ENCODE measurements around the gene VWA5B1.
"Not testable (repeated sequence)": the region's sequence is repeated elsewhere in the genome, so short reads cannot be mapped to it uniquely, and the experiment has no call there.

The VWA5B1 gene

DNA sequence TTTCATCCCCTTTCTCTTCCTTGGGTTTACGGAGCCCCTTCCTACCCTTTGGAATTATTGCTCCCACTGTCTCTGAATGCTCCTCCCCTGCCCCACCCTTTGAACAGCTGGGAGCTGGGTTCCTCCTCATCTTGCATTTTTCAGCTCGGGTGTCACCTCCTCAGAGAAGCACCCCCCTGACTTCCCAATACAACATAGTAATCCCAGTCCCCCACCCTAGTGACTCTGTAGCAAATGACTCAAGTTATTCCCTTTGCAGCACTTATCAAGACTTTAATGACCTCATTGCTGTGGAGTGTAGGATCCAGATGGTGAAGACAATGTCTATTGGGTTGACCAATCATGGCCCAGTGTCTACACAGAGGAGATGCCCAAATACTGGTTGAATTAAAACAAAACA lies 8.9 kb upstream of the VWA5B1 start:
- DNase-seq, result no peak

DNA sequence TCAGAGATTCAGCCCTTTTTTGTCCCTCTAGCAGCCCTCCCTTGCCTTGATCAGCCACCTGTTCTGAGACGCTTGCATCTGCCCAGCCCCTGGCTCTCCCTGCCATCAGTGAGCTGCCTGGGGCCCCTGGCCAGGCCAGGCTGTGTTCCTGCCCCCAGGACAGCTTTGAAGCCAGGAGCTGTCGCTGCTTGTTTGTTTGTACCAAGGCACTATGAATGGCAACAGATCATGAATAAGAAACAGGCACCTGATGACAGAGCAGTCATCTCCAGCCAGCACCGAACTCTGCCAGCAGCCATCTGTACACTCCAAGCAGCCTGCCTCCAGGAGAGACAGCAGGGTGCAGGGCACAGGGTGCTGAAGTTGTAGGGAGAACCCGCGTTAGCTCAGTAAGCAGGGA lies 8.1 kb upstream of the VWA5B1 start:
- DNase-seq, result no peak

DNA sequence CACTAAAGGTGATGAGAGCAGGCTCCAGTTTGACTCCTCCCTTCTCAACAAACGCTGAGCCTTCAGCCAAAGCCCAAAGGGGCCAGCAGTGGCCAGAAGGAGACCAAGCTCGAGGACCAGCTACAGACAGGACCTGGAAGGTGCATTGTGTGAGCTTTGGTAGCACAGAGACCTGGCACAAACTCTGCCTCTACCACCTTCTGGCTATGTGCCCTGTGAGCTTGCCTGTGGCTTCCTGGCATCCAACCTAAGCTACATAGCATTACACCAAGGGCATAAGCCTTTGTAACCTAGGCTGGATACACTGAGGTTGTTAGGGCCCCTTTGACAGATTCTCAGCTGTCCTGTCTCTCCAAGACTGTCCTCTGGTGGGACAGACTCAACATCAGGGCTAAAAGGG lies 6.6 kb upstream of the VWA5B1 start:
- no peak for DNase-seq

DNA sequence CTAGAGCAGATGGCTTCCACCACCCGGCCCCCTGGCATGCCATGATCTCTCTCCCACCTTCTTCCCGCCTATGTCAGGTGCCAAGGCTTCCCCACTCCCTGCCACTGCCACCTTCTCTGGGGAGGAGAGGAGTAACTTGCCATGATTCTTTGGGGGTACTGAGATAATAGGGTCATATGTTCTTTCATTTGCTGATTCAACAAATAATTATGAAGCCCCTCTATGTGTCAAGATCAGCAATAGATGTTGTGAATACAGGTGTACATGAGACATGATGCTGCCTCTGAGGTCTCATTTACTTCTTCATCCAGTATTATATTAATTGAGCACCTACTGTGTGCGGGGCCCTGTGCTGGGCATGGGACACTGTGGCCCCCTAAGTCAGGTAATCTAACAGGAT lies 6.0 kb upstream of the VWA5B1 start:
- DNase-seq, result no peak

DNA sequence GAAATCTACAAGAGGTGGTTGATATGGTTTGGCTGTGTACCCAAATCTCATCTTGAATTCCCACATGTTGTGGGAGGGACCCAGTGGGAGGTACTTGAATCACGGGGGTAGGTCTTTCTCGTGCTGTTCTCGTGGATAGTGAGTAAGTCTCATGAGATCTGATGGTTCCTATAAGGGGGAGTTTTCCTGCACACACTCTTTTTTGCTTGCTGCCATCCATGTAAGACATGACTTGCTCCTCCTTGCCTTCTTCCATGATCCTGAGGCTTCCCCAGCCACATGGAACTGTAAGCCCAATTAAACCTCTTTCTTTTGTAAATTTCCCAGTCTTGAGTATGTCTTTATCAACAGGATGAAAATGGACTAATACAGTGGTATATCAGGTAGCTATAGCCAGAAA lies 5.2 kb upstream of the VWA5B1 start:
- no peak for DNase-seq

DNA sequence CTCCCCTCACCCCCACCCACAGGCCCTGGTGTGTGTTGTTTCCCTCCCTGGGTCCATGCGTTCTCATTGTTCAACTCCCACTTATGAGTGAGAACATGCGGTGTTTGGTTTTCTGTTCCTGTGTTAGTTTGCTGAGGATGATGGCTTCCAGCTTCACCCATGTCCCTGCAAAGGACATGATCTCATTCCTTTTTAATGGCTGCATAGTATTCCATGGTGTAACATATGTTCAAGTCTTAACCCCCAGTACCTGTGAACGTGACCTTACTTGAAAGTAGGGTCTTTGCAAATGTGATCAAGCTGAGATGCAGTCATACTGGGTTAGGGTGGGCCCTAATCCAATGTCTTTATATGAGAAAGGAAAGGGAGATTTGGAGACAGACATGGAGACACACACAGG lies 3.0 kb upstream of the VWA5B1 start:
- not testable (repeated sequence) for DNase-seq

DNA sequence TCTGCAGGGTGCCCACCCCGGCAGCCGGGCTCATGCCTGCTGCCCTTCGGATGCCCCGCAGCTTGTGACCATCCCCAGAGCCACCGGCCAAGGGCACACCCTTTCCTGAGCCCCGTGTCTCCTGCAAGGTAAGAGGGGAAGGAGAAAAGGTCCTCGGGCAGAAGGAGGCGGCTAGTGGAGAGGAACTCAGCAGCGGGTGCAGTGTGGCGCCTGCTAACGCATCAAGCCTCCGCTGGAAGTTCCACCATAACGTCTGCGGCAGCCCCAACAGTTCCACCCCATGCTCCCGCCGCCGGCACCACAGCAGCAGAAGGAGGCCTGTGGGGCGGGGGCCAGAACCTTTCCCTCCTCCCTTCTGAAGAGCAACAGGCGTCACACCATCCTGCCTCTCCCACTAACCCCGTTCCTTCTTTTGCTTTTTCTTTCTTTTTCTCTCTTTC lies 990 bp downstream of the VWA5B1 start:
- no peak for DNase-seq

DNA sequence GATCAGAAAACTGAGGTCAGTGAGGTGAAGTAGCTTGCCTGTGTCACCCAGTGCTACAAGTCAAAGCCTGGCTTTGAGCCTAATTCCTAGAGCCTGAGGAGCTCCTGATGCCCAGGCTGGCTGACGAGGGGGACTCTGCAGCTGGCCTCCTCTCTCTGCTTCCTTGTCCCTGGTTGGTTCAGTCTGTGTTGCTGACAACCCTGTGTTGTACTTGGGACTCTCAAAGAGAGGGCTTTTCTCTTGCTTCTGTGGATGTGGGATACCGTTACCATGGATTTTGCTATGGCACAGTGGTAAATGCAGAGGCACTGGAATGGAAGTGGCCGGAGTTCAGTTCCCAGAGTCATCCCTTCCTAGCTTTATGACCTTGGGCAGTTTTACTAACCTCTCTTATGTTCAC lies 8.0 kb downstream of the VWA5B1 start:
- no peak for DNase-seq

DNA sequence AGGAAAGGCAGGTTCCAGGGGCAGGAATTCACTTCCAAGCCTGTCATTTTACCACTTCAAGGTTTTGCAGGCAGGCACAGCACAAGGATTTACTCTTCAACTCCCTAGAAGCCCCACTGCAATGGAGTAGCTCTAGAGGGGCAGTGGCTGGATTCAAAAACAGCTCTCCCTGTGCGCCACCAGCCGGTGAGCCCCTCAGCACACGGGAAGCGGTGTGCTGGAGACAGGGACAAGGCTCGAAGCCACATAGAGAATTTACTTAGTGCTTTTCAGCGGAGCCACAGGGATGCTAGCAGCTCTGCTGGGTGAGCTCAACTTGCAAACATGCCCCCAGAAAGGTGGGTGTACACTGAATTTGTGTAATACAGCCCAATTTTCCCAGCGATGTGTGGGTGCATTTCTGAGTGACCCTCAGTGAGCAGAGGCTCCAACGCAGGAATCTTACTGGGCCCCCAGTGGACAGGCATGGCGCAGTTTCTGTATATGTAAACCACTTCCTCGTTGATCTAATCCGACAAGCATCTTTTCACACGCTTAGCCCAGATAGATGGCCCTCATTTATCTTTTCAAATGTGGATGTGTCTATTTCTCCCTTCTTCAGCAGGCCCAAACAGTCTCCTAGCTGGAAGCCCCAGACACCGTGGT lies 10.9 kb downstream of the VWA5B1 start:
- DNase-seq, result no peak

DNA sequence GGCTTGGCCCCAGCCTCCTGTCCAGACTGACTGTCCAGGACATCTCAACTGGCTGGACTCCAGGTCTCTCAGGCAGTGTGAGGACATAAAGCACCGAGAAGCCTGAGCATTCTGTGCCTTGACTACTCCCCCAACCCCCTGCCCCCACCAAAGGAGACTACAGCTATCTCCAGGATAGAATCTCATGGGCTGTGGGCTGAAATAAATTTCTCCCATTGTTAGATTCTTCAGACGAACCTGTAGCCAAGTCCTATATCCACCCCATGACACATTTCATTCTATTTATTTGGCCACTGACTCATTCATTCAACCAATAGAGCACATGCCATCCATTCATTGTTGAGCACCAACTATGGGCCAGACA lies 11.4 kb downstream of the VWA5B1 start:
- no peak for DNase-seq

DNA sequence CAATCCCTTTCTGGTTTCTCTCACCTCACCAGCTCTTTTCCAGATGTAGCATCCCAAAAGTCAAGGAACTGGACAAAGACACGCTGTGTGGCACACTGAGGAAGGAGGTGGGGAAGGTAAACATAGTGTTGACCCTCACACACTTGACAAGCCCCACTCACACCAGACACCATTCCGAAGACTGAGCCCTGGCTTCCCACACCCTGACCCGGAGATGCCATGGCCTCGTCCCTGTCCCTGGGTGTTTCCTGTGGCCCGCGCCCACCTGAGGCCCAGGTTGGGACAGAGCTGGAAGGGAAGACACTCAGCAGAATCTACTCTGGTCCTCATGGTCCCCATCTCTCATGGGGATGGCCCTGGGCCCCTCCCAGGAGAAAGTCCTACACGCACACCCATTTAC lies 16.4 kb downstream of the VWA5B1 start:
- no peak for DNase-seq

DNA sequence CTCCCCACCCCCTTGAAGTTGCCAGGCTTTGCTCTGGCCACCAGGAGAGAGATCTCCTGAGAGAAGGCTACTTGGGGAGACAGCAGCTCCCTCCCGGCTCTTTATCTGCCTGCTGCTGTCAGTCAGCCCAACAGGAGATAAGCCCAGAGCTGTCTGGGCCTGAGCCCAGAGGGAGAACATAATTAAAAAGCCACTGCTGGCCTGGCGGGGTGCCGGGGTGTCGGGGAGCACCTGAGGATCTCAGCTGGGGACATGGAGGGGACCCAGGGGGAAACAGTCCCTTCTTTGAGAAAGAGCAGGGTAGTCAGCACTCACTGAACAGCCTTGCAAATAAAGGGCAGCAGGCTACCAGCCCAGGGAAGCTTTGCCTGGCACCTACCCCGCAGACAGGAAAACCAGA lies 17.9 kb downstream of the VWA5B1 start:
- no peak for DNase-seq

DNA sequence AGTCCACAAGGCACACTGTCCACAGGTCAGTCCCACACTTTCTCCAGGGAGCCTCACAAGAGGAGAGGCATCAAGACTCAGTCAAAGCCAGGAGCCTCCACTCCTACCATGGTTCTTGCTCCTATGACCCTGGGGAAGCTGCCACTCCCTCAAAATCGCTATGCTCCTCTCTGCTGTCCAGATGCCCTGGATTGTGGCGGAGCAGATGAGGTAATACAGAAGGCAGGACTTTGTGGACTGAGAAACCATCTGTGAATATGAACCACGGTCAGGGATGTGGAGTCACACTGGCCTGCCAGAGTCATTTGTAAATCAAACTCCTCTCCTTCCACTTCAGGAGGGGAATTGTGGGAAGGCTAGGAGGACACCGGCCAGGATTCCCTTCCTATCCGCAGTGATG lies 20.6 kb downstream of the VWA5B1 start:
- DNase-seq, result no peak

DNA sequence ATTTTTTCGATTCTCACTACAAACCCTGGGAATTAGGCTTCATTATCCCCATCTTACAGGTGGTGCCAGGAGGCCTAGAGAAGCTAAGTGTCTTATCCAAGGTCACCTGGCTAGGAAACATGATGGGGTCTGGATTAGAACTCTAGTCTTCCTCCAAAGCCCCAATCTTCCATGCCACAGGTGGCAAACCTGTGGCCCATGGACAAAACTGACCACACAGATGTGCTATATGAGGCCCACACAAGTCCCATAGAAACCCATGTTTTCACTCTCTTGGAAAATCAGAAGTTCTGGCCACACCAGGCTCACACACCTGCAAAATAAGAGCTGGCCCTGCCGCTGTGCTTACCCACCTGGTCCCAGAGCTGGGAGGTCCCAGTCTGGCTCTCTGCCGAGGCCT lies 21.6 kb downstream of the VWA5B1 start:
- no peak for DNase-seq

DNA sequence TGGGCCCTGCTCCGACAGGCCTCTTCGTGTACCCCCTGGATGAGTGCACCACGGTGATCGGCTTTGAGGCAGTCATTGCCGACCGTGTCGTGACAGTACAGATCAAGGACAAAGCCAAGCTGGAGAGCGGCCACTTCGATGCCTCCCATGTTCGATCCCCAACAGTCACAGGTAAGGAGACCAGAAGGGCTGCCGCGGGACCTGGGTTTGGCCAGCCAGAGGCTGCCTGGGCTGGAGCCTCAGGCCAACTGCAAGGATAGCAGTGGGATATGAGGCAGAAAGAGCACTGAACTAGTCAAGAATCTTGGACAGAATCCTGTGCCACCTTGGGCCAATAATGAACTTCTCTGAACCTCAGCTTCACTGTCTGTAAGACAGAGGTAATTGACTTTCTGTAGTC lies 22.1 kb downstream of the VWA5B1 start:
- no peak for DNase-seq

DNA sequence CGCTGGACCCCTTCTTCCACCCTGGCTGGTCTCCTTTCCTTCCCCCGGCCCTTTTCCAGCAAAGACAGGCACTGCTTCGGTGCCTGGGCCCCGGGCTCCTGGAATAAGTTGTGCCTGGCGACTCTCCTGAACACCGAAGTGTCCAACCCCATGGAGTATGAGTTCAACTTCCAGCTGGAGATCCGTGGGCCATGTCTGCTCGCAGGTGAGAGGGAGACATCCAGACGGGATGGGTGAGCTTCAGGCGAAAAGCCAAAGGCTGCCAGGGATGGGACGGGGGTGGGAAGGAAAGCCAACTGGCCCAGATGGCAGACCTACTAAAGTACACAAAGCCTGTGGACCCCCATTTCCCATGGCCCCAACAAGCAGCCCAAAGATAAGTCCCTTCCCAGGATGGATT lies 26.8 kb downstream of the VWA5B1 start:
- no peak for DNase-seq

DNA sequence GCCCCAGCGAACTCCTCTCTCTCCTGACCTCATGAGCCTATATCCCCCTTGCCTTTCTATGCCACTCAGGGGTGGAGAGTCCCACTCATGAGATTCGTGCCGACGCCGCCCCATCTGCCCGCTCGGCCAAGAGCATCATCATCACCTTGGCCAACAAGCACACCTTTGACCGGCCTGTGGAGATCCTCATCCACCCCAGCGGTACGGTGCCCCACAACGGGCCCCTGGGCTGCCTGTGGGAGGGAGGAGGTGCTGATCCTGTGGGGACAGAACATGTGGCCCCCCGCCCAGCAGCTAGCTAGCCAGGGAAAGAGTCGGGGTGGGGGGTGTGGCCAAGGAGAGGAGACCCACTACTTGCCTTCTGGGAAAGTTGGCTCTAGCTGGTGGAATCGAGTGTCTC lies 27.8 kb downstream of the VWA5B1 start:
- no peak for DNase-seq

DNA sequence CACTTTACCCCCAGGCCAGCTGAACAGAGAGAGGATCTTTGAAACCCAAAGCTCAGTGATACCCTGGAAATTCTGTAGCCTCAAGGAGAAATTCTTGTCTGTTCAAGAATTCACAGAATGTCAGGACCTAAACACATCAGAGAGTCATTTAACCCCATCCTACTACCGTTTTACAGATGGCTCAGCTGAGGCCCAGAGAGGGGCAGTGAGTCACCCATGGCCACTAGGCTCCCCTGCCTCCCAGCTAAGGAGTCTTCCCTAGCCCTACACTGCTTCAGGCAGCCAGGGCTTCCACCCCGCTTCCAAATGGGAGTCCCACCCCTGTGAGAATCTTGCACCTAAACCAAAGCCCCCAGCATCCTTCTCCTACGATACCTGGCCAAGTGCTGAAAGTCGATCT lies 28.3 kb downstream of the VWA5B1 start:
- no peak for DNase-seq

DNA sequence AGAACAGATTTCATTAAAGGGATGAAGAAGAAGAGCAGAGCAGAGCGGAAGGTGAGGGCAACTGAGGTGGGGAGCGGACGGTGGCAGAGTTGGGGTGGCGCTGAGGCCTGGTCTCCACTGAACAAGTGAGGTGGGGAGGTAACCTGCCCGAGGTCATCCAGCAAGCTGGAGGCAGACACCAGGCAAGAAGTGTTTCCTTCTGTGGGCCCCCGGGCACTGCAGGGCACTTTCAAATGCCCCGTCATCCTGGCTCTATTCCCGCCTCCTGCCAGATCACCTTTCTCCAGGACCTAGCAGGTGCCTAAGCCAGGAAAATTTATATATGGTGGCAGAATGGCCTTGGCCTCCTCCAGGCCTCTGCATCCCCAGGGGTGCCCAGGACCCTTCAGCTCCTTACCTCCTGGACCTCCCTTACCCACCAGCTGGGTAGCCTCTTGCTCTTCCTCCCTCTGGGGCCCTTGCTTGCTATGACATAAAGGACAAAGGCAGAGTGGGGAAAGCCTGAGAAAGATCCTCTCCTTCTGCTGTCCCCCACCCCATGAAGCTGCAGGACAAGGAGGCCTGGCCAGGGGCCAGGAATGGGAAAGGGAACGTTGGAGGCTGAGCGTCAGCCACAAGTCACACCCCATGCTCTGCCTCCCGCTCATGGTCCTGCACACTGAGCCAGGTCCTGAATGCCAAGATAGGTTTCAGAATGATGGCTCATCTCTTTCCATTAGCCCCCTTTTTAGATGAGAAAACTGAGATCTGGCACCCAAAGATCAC lies 29.0 kb downstream of the VWA5B1 start:
- no peak for DNase-seq

DNA sequence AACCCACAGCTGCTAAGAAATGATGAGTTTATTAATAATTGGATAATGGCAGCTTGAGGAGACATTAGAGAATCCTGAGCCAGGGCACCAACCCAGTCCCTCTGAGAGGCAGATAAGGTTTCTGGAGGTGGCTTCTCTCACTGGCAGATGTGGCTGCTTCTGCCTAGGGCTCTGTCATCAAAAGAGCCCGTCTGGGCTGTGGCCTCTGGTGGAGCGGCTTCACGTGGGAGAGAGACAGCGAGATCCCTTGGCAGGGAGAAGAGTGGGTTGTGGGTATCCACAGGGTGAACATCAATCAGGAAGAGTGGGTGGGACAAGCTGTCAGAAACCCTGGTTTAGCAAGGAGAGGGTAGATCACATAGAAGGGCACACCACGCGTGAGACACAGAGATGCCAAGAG lies 30.0 kb downstream of the VWA5B1 start:
- no peak for DNase-seq

DNA sequence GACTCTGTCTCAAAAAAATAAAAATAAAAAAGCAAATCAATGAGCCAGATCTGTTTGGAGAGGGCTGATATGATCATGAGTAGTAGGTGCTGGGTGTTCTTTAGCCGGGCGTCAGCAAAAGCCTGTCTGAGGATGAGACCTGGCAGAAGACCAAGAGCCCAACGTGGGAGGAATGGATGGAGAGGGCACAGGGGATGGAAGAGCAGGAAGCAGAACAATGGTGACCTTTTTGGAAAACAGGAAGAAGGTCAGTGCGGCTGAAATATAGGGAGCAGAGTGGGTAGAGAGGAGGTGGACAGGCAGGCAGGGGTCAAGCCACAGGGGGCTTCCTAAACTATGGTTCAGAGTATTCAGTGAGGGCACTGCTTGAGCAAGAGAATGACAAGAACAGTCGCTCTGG lies 30.9 kb downstream of the VWA5B1 start:
- no peak for DNase-seq

DNA sequence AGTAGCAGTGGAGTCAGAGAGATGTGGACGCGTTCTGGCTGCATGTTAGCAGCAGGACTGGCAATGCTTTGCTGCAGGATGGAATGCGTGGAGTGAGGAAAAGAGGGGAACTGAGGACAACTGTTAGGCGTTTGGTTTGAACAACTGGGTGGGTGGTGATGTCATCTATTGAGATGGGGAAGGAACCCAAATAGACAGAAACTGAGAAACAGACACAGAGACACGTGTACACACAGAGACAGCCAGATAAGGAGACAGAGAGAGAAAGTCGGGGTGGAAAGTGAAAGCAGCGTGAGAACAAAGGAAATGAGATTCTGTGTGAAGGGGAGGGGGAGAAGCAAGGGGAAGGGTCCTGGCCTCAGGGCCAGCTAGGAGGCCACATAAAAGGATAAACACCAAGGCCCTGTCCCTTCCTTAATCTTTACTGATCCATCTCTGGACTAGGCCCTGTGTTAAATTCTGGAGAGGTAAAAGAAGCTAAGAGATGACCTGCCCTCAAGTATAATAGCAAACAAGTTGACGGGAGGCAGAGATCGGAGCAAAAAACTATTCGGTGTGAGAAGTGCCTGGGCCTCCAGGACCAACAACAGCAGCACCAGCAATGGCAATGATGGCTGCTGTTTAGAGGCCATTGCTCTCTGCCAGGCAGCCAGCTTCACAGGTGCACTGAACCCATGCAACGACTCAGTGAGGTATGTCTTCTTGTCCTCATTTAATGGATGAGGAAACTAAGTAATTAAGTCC lies 31.6 kb downstream of the VWA5B1 start:
- no peak for DNase-seq

DNA sequence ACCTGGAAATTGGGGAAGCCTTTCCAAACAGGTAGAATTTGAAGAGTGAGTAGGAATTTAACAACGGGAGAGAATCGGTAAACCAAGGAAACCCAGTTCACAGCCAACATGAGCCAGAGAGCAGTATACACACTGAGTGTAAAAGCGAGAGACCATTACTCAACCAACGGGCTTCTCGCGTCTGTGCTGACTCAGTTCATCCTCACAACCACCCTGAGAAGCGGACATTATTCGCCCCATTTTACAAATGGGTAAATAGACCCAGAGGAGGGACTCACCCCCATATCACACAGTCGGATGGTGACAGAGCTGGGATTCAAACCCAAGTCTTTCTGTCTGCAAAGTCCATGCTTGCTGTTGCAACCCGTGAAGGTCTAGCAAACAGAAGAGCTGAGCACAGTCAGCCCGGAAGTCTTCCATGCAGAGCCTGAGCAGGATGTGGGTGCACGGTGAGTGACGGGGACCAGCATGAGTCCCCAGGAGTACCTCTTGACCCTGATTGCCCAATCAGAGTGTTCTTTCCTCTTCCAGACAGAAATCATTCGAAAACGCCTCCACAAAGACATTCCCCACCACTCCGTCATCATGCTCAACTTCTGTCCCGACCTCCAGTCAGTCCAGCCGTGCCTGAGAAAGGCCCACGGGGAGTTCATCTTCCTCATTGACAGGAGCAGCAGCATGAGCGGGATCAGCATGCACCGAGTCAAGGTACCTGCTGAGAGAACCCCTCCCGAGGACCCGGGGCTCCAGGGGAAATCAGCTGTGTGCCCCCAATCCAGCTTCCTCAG lies 32.3 kb downstream of the VWA5B1 start:
- DNase-seq, result no peak

DNA sequence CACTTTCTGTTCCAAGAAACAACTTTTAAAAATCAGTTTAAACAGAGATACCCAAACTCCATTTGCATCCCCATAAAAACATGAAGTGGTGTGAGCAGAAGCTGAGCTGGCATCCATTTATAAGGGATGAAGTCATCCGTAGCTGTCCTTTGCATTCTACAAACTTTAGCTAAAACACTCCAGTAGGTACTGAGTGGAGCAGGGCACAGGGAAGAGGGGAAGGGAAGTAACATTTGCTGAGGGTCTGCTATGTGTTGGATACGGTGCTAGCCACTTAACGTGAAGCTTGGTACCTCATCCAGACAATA lies 32.9 kb downstream of the VWA5B1 start:
- no peak for DNase-seq

Measured in DMS79 (cell line).